WTC11 (cell line): ENCODE results near the gene PLIN1. TPM values are rescaled to one million over a fixed set of nuclear protein-coding genes. Genes with fewer than 3 reads are reported as not detected.

ENCODE experiments used
- ATAC-seq: fragments of 200-7000 bp; cut with Tn5 transposase; 2 replicates; pipeline ENCODE4 v1.10.0; 2021; ENCODE audit warnings: mild to moderate bottlenecking, moderate library complexity
- CTCF ChIA-PET: fragments of 300-600 bp; sonication (Branson Sonifier 250); formaldehyde crosslinking; loops from one replicate; lab custom pipeline; 2021; ENCODE audit warnings: antibody characterized with exemption; lab: Charles Lee
- POLR2A ChIA-PET: fragments of 350-600 bp; sonication (Branson Sonifier 250); formaldehyde crosslinking; loops from one replicate; lab custom pipeline; 2021; ENCODE audit warnings: antibody characterized with exemption; lab: Charles Lee
- DNase-seq: peaks from one replicate; pipeline ENCODE4 v3.0.0; 2021; ENCODE audit warnings: low spot score
- H3K27ac Mint-ChIP-seq: 2 replicates; pipeline ENCODE4 v1.8.0; 2021; ENCODE audit warnings: mixed read lengths
- H3K27me3 Mint-ChIP-seq: 2 replicates; pipeline ENCODE4 v1.8.0; 2021; ENCODE audit warnings: low read depth, mild to moderate bottlenecking, moderate library complexity, mixed read lengths
- H3K36me3 Mint-ChIP-seq: 2 replicates; pipeline ENCODE4 v1.8.0; 2021; ENCODE audit warnings: mixed read lengths
- H3K4me1 Mint-ChIP-seq: 2 replicates; pipeline ENCODE4 v1.8.0; 2022; ENCODE audit warnings: mixed read lengths
- H3K4me3 Mint-ChIP-seq: 2 replicates; pipeline ENCODE4 v1.8.0; 2021; ENCODE audit warnings: mild to moderate bottlenecking, moderate library complexity, mixed read lengths
- H3K9me3 Mint-ChIP-seq: 2 replicates; pipeline ENCODE4 v1.8.0; 2021; ENCODE audit warnings: mixed read lengths
- ARID4B ChIP-seq: sonication (generic); formaldehyde crosslinking; IDR thresholded peaks from 2 replicates; pipeline ENCODE4 v1.8.0; 2023; ENCODE audit warnings: missing genetic modification reagents, mild to moderate bottlenecking, borderline replicate concordance
- CREM ChIP-seq: sonication (generic); formaldehyde crosslinking; IDR thresholded peaks from 2 replicates; pipeline ENCODE4 v1.8.1; 2022; ENCODE audit warnings: mild to moderate bottlenecking, missing genetic modification reagents, moderate library complexity
- ETV6 ChIP-seq: sonication (generic); formaldehyde crosslinking; IDR thresholded peaks from 2 replicates; pipeline ENCODE4 v1.8.1; 2022; ENCODE audit warnings: mild to moderate bottlenecking, missing genetic modification reagents
- FOXP1 ChIP-seq: sonication (generic); formaldehyde crosslinking; IDR thresholded peaks from 2 replicates; pipeline ENCODE4 v1.8.0; 2022; ENCODE audit warnings: missing genetic modification reagents, mild to moderate bottlenecking, moderate library complexity, borderline replicate concordance
- MYBL2 ChIP-seq: sonication (generic); formaldehyde crosslinking; IDR thresholded peaks from 2 replicates; pipeline ENCODE4 v1.8.1; 2023; ENCODE audit warnings: mild to moderate bottlenecking, moderate library complexity, missing genetic modification reagents
- PRDM15 ChIP-seq: sonication (generic); formaldehyde crosslinking; IDR thresholded peaks from 2 replicates; pipeline ENCODE4 v1.8.0; 2022; ENCODE audit warnings: missing genetic modification reagents
- PREB ChIP-seq: sonication (generic); formaldehyde crosslinking; IDR thresholded peaks from 2 replicates; pipeline ENCODE4 v1.8.1; 2022; ENCODE audit warnings: mild to moderate bottlenecking, missing genetic modification reagents, moderate library complexity, borderline replicate concordance
- ZNF425 ChIP-seq: fragments of 250-450 bp; sonication (Bioruptor Pico); conservative IDR thresholded peaks from 2 replicates; pipeline ENCODE4 v1.9.0; 2021; ENCODE audit warnings: mild to moderate bottlenecking
- ZNF532 ChIP-seq: fragments of 250-450 bp; sonication (Bioruptor Pico); IDR thresholded peaks from 2 replicates; pipeline ENCODE4 v1.9.0; 2021; ENCODE audit warnings: mild to moderate bottlenecking, borderline replicate concordance
- total RNA-seq: library from RNA; stranded (reverse); gene quantifications from 3 replicates; pipeline ENCODE4 v1.2.3, GENCODE V29; 2021

PLIN1 gene
- total RNA-seq, 1 experiment from 2014 or later = 0.70 TPM

- Mint-ChIP-seq H3K27ac (no peak overlapping the region), H3K4me3 (no peak overlapping the region), H3K9me3 (peaks cover 18% of the 10 kb centered on the region), H3K36me3 (peaks cover 84% of the 10 kb centered on the region), H3K27me3 (peaks cover 8% of the 10 kb centered on the region), H3K4me1 (no peaks in the 10 kb centered on the region)
- ATAC-seq = no peak; the same call in 1 of the 2 replicates
- TF ChIP-seq CREM = no peak
- no peak for TF ChIP-seq ETV6 (CRISPR knock-in tag)
- TF ChIP-seq PREB (CRISPR knock-in tag) = no peak
- TF ChIP-seq MYBL2 (CRISPR knock-in tag) = no peak
- no peak for TF ChIP-seq ZNF425 (CRISPR knock-in tag)
- CTCF ChIA-PET = no interaction called here
- POLR2A ChIA-PET = no interaction called here
- DNase-seq = no peak
Observed at GRCh38 chr15:89631902-89632264, 47.3 kb downstream of the PLIN1 start.

- ATAC-seq (no peak; the same call in none of the 2 replicates), DNase-seq (no peak)
- no peaks in the 10 kb centered on the region for H3K4me1 Mint-ChIP-seq
- peaks cover 18% of the 10 kb centered on the region for H3K9me3 Mint-ChIP-seq
- peaks cover 90% of the 10 kb centered on the region for H3K36me3 Mint-ChIP-seq
- ChIA-PET CTCF (no interaction called here), POLR2A (no interaction called here)
- H3K4me3 Mint-ChIP-seq = no peak overlapping the region
- peak; percentile 32; the same call in 1 of the 2 replicates for TF ChIP-seq FOXP1 (CRISPR knock-in tag)
- TF ChIP-seq ARID4B (CRISPR knock-in tag) = no peak
- TF ChIP-seq ZNF532 (CRISPR knock-in tag) = no peak
- no peak for TF ChIP-seq PRDM15 (CRISPR knock-in tag)
- H3K27ac Mint-ChIP-seq = no peak overlapping the region
- H3K27me3 Mint-ChIP-seq = peaks cover 8% of the 10 kb centered on the region
Observed at GRCh38 chr15:89630974-89631901, 47.9 kb downstream of the PLIN1 start.
